Peyer's patch (tissue), 4 donors: ENCODE measurements around the gene DDIT3.

Experiments used
- POLR2A ChIP-seq, 2 donors: fragments of 450-650 bp; IDR thresholded peaks; one replicate each; pipeline ENCODE4 v1.5.1; 2017; ENCODE audit warnings: antibody characterized with exemption in 2 of 2, mild to moderate bottlenecking in 2 of 2, moderate library complexity in 2 of 2
- TF ChIP-seq, protein P1 (sequence below), 6 experiments: fragments of 450-650 bp in 4 of 6; fragments of 200-600 bp in 2 of 6; sonication (generic) in 1 of 6; IDR thresholded peaks; one replicate each; pipeline ENCODE4 v1.5.1; 2017 to 2019; ENCODE audit warnings: antibody characterized with exemption in 6 of 6, mild to moderate bottlenecking in 3 of 6, moderate library complexity in 1 of 6

DNA sequence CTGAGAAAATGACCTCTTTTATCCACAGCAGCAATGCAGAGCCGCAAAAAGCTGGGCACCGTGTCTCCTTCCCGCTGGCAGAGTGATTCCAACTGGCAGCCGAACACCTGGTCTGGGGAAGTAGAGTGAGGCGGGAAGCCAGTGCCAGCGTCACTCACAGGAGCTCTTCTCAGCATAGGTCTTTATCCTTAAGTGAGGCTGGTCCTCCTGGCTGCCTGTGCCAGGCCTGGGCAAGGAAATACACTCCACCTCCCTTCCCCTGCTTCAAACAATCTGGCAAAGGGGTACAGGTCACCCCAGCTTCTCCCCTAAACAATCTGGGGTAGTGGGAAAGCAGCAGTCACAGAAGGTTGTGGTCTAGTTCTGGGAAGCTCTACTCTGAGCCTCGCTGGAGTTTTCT, 45.5 kb downstream of the DDIT3 start:
- TF ChIP-seq, protein P1, sequence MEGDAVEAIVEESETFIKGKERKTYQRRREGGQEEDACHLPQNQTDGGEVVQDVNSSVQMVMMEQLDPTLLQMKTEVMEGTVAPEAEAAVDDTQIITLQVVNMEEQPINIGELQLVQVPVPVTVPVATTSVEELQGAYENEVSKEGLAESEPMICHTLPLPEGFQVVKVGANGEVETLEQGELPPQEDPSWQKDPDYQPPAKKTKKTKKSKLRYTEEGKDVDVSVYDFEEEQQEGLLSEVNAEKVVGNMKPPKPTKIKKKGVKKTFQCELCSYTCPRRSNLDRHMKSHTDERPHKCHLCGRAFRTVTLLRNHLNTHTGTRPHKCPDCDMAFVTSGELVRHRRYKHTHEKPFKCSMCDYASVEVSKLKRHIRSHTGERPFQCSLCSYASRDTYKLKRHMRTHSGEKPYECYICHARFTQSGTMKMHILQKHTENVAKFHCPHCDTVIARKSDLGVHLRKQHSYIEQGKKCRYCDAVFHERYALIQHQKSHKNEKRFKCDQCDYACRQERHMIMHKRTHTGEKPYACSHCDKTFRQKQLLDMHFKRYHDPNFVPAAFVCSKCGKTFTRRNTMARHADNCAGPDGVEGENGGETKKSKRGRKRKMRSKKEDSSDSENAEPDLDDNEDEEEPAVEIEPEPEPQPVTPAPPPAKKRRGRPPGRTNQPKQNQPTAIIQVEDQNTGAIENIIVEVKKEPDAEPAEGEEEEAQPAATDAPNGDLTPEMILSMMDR (IDR thresholded peaks at IDR 0.05), result no peak
- no peak for TF ChIP-seq POLR2A (IDR thresholded peaks at IDR 0.05)
